Measurements from ENCODE around the gene IRF1.
"Not testable (repeated sequence)": the region's sequence is repeated elsewhere in the genome, so short reads cannot be mapped to it uniquely, and the experiment has no call there.

The IRF1 gene

DNA sequence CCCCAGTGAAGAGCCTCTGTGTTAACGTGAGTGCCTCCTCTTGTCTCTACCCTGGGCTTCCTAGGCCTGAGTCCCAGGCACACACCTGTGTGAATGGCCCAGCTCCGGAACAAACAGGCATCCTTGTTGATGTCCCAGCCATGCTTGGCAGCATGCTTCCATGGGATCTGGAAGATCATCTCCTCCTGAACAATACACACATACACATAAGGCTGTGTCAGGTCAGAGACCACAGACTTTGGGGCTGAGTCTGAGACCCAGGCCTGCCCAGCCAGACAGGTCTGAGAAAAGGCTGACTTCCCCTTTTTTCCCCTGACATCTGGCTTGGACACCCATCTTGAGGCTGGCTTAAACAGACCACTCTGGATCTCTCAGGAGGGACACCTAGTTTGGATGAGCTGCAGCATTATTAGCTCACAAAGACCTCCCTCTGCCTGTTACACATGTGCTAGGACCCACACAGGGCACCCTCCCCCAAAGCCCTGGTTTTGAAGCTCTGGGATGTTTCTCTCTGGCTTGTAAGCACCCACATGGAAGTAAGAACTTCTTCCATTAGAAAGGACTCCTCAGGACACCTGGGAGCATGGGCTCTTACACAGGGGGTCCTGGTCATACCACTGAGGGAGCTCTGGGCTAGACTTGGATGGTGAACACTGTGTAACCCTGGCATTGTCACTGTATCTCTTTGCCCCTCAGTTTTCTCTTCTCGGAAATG lies 2.6 kb downstream of the IRF1 start:
- DNase-seq (ENCODE audit: low read depth in 2 of 2, low spot score in 1 of 2) = no peak

DNA sequence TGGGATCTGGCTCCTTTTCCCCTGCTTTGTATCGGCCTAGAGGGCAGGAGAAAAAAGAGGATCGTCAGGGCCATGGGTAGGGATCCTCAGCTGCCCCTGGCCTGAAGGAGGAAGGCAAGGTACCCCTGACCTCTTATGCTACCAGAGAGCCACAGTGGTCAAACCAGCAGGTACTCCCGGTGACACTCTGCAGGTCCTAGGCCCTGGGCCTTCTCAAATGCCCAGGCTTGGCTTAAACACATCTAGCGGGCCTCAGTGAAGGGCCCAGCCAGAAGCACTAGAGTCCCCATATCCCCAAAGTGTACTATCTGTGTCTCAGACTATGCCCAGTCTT lies 3.5 kb downstream of the IRF1 start:
- no peak for DNase-seq (ENCODE audit: low read depth in 2 of 2, low spot score in 1 of 2)

DNA sequence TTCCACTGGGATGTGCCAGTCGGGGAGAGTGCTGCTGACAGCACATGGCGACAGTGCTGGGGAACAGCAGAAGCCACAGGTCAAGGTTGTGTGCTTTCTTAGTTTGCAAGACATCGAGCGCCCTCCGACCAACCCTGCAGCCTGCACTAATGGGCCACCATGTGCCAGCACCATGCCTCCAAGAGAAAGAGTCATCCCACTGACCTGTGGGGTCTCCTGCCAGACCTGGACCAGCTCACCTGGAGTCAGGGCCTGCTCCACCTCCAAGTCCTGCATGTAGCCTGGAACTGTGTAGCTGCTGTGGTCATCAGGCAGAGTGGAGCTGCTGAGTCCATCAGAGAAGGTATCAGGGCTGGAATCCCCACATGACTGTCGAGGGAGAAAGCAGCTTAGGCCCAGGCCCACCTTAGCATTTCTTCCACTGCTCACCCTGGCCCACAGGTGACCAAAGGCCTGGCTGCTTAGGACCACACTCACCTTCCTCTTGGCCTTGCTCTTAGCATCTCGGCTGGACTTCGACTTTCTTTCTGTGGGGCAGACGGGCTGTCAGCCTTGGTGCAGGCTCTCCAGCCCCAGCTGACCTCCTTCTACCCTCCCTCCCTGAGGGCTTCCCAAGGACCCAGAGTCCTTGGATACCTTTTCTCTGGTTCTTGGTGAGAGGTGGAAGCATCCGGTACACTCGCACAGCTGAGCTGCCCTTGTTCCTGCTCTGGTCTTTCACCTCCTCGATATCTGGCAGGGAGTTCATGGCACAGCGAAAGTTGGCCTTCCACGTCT lies 4.1 kb downstream of the IRF1 start:
- no peak for DNase-seq (ENCODE audit: low read depth in 2 of 2, low spot score in 1 of 2)

GRCh38 chr5:132485641-132486317 lies 4.8 kb downstream of the IRF1 start:
- no peak for DNase-seq (ENCODE audit: low read depth in 2 of 2, low spot score in 1 of 2)

- not testable (repeated sequence) for DNase-seq (ENCODE audit: low read depth in 2 of 2, low spot score in 1 of 2)
Measured at GRCh38 chr5:132484876-132485640, 5.5 kb downstream of the IRF1 start.

DNA sequence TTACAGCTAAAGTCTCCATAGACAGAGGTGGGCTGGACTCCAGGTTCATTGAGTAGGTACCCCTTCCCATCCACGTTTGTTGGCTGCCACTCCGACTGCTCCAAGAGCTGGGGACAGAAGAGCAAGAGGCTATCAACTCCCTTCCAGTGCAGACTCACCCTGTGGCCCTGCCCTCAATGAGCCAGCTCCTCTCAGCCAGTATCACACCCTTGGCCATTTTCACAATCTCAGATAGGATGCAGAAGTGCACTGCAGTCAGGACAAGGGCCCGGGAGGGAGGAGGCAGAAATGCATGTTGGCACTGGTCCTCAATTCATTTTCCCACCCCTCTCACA lies 6.2 kb downstream of the IRF1 start:
- DNase-seq (ENCODE audit: low read depth in 2 of 2, low spot score in 1 of 2) = no peak

- DNase-seq (ENCODE audit: low read depth in 2 of 2, low spot score in 1 of 2) = no peak
Measured at GRCh38 chr5:132483661-132484390, 6.7 kb downstream of the IRF1 start.

- DNase-seq (ENCODE audit: low read depth in 2 of 2, low spot score in 1 of 2) = no peak
Measured at GRCh38 chr5:132483101-132483500, 7.5 kb downstream of the IRF1 start.

DNA sequence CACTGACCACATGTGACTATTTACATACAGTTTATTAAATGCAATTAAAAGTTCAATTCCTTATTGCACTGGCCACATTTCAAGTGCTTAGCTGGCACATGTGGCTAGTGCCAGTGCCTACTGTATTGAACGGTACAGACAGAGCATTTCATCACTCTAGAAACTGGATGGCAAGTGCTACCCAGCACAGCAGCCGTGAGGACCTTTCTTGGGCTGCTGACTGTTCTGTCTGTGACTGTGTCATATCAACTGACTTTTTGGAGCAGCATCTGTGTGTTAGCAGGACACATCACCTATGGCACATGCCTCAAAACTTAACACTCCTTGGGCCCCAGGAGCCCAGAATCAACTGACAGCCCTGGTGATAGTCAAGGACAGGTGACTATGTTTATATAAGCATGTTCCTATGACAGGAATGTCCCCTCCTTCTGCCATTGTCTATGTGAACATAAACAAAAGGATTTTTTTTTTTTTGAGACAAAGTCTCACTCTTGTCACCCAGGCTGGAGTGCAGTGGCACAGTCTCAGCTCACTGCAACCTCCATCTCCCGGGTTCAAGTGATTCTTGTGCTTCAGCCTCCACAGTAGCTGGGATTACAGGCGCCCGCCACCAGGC lies 8.9 kb downstream of the IRF1 start:
- no peak for DNase-seq (ENCODE audit: low read depth in 2 of 2, low spot score in 1 of 2)

GRCh38 chr5:132480893-132481595 lies 9.5 kb downstream of the IRF1 start:
- DNase-seq (ENCODE audit: low read depth in 2 of 2, low spot score in 1 of 2) = no peak

- DNase-seq (ENCODE audit: low read depth in 2 of 2, low spot score in 1 of 2) = no peak
Measured at GRCh38 chr5:132480546-132480892, 10.1 kb downstream of the IRF1 start.

GRCh38 chr5:132480042-132480441 lies 10.5 kb downstream of the IRF1 start:
- DNase-seq (ENCODE audit: low read depth in 2 of 2, low spot score in 1 of 2) = no peak

DNA sequence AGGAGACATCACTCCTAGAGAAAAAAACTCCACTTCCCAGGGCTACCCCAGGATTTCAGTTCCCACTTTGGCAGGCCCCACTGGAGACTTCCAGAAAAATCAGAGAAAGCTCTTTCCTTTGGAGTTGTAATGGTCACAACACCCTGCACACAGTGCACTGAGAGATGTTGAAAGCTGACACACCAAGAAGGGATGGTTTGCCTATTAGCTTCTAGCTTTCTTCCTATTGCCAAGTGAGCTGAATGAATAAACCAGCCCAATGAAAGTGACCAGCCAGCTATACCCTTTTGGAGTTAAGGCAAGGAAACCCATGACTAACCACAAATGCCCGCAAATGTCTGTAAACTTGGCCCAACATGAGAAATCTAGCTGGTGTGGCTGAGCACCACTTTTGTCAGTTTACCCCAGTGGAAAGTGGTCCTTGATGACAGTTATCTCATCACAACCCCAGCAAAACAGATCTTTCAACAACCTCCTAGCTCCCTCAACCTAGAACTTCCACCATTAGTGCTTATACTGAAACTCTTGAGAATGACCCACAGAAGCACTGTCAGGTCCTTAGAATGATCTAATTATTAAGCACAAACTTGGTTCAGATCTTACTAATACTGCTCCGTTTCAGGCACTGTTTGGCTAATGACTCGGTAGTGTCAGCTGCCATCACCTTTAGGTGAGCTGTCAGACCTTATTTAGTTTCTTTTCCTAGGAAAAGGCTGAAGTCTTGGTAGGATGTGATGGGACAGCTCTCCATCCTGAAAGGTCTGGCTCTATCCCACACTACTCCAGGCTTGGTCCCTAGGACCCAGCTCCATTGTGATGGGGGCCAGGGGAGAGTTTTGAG lies 11.2 kb downstream of the IRF1 start:
- DNase-seq (ENCODE audit: low read depth in 2 of 2, low spot score in 1 of 2) = no peak

DNA sequence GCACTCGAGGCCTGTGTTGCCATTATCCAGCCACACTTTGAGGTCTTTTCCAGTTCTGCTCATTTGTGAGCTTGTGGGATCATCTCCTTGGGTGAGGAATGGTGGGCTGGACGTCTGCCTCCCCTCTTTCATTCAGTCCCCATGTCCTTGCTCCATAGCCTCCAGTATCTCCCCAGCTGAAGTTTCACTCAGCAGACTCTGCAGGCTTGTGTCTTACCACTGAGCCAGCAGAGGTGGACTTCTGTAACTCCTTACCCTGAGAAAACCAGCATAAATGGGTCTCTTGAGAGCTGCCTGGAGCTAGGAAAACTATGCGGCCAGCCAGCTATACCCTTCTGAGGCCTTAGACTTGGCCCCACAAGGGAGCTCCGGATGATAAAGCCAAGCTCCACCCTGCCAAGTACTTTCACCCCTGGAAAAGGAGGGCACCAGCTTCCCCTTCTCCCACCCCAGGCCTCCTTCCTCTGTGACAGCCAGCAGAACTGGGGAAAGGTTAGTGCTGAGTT lies 12.2 kb downstream of the IRF1 start:
- no peak for DNase-seq (ENCODE audit: low read depth in 2 of 2, low spot score in 1 of 2)

DNA sequence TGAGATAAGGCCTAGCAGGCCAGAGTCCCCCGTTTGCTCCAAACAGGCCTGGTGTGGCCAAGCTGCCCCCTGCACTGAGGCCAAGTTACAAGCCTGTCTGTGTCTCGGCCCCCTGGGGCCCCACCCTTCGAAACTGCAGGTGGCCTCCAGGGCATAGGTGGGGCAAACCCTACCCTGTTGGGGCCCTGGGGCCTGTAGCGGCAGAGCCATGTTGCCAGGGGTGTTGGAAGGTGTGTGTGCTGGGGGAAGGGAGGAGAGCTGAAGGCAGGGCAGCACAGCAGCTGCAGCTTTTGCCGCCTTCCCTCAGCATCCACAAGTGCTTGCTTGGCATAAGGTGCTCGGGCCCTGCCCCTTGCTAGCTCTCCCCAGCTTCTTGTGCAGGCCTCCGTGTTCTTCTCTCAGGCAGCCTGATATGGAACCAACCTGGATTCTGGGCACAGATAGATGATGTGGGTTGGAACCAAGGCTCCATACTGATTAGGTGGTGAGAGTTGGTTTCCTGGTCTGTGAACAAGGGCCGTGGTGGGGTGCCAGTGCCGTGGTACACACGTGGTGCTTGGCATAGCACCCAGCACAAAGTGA lies 12.7 kb downstream of the IRF1 start:
- no peak for DNase-seq (ENCODE audit: low read depth in 2 of 2, low spot score in 1 of 2)

- no peak for DNase-seq (ENCODE audit: low read depth in 2 of 2, low spot score in 1 of 2)
Measured at GRCh38 chr5:132476876-132477781, 13.4 kb downstream of the IRF1 start.

Data from stimulated activated CD8-positive, alpha-beta memory T cell treated with anti-CD3 and anti-CD28 coated beads, Interleukin-4, amount 100 ng/mL, for 1 hour (primary cell).